Body of pancreas (tissue), 4 donors: ENCODE measurements around the gene TICAM1. TPM values are rescaled to one million over a fixed set of nuclear protein-coding genes. Genes with fewer than 3 reads are reported as not detected.

Source experiments
- ATAC-seq: fragments of 150-250 bp; one replicate; pipeline ENCODE4 v1.9.1; 2016
- DNase-seq, 4 donors: peaks; one replicate each; pipeline ENCODE4 v3.0.0-alpha.2; 2019
- H3K27ac ChIP-seq, 4 donors: fragments of 200-600 bp; sonication (generic); 1 replicate in 3 of 4; 2 replicates in 1 of 4; pipeline versions ENCODE4 v1.5.1 to v1.6.1; 2016 to 2019; ENCODE audit warnings: mild to moderate bottlenecking in 1 of 4, mixed read lengths in 1 of 4, moderate library complexity in 1 of 4
- H3K27me3 ChIP-seq, 2 donors: fragments of 200-600 bp; sonication (generic); one replicate each; pipeline ENCODE4 v1.6.0; 2016; ENCODE audit warnings: mild to moderate bottlenecking in 1 of 2
- H3K36me3 ChIP-seq, 2 donors: fragments of 200-600 bp; sonication (generic); replicated peaks in 1 of 2; 2 replicates each; pipeline ENCODE4 v1.5.1; 2016; ENCODE audit warnings: low read depth in 2 of 2; ENCODE audit not compliant: insufficient read depth in 1 of 2
- H3K4me1 ChIP-seq: fragments of 200-600 bp; sonication (generic); one replicate; pipeline ENCODE4 v1.6.0; 2016
- H3K4me3 ChIP-seq, 2 donors: fragments of 200-600 bp; sonication (generic); 1 replicate in 1 of 2; 2 replicates in 1 of 2; pipeline ENCODE4 v1.5.1; 2016 to 2019
- H3K9me3 ChIP-seq, 3 donors: fragments of 200-600 bp; sonication (generic); 1 replicate in 2 of 3; 2 replicates in 1 of 3; pipeline ENCODE4 v1.5.1; 2016
- POLR2A ChIP-seq, 3 donors: fragments of 450-650 bp; IDR thresholded peaks; one replicate each; pipeline ENCODE4 v1.6.1; 2016; ENCODE audit warnings: antibody characterized with exemption in 3 of 3, mild to moderate bottlenecking in 2 of 3
- WGBS, 2 donors: methylation state at CpG; one replicate each; pipeline ENCODE4 v1.1.5; 2017; 5-methylcytosine and 5-hydroxymethylcytosine counted together
- intact Hi-C: fragments of 100-400 bp; cut with DNase I; formaldehyde crosslinking; loops from one replicate; pipeline ENCODE4 v1.15.1; 2023
- total RNA-seq, 2 donors: library from RNA; depleted of rRNA; stranded (reverse); fragments of >200 nt; gene quantifications; one replicate each; pipeline ENCODE4 v1.1.0, GENCODE V29; 2016
- TF ChIP-seq, protein P1 (sequence below), 7 experiments: fragments of 450-650 bp in 4 of 7; fragments of 200-600 bp in 3 of 7; sonication (generic) in 3 of 7; IDR thresholded peaks; one replicate each; pipeline ENCODE4 v1.5.1; 2016 to 2019; ENCODE audit warnings: antibody characterized with exemption in 7 of 7

Gene TICAM1
- total RNA-seq, 2 donors from 2014 or later: 5.4 to 12.9 TPM

DNA sequence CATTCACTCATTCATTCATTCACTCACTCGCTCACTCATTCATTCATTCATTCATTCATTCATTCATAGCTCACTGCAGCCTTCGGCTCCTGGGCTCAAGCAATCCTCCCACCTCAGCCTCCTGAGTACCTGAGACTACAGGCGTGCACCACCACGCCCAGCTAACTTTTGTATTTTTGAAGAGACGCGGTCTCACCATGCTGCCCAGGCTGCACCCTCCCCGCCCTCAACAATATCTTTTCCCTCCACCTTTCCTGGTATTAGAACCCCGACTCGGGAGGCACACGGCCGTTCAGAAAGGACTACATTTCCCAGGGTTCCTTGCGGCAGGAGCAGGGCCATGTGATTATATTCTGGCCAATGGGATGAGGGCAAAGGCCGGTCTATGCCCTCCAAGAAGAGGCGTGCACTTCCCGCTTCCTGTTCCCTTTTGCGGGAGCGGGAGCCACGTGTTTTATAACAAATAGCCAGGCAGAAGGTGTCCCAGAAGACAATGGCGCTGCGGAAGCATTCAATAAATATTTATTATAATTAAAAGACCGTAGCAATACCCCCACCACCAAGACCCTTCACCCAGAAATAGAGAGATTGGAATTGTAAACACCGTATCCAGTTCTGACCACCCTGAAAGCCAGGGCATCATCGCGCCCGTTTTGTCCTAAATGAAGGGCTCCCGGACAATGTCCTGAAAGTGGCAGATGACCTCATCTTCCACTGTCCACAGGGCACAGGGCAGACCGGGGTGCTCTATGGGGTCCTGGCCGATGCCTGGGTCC lies 15.9 kb downstream of the TICAM1 start:
- intact Hi-C loops: loop anchor here (5.0 kb wide), 1 partner anchor 42 kb away; no protein-coding TSS in a partner anchor

GRCh38 chr19:4814625-4815425 lies 16.7 kb downstream of the TICAM1 start:
- TF ChIP-seq, protein P1, sequence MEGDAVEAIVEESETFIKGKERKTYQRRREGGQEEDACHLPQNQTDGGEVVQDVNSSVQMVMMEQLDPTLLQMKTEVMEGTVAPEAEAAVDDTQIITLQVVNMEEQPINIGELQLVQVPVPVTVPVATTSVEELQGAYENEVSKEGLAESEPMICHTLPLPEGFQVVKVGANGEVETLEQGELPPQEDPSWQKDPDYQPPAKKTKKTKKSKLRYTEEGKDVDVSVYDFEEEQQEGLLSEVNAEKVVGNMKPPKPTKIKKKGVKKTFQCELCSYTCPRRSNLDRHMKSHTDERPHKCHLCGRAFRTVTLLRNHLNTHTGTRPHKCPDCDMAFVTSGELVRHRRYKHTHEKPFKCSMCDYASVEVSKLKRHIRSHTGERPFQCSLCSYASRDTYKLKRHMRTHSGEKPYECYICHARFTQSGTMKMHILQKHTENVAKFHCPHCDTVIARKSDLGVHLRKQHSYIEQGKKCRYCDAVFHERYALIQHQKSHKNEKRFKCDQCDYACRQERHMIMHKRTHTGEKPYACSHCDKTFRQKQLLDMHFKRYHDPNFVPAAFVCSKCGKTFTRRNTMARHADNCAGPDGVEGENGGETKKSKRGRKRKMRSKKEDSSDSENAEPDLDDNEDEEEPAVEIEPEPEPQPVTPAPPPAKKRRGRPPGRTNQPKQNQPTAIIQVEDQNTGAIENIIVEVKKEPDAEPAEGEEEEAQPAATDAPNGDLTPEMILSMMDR (IDR thresholded peaks at IDR 0.05): no peak
- TF ChIP-seq POLR2A (IDR thresholded peaks at IDR 0.05): no peak
- intact Hi-C loops: loop anchor here (5.0 kb wide), 3 partner anchors 32 to 97 kb away; no protein-coding TSS in a partner anchor
- peaks cover 9% of the 10 kb centered on the region for H3K4me1 ChIP-seq
- H3K9me3 ChIP-seq: no peaks in the 10 kb centered on the region
- H3K4me3 ChIP-seq: no peak overlapping the region
- no peak overlapping the region for H3K27ac ChIP-seq
- no peaks in the 10 kb centered on the region for H3K27me3 ChIP-seq
- peaks cover 3 to 6% of the 10 kb centered on the region in 2 donors for H3K36me3 ChIP-seq
- no peak for ATAC-seq
- WGBS, 2 donors: 63 to 67% methylated on average over 7 of the region's 7 CpGs
- DNase-seq: no peak

More for the DNA sequence above, 15.9 kb downstream of the TICAM1 start:
- ATAC-seq (peak; percentile 94), DNase-seq (peak; percentile 89 to 94 (median 91))
- H3K27me3 ChIP-seq: no peaks in the 10 kb centered on the region
- H3K36me3 ChIP-seq: peaks cover 3 to 6% of the 10 kb centered on the region in 2 donors
- no peak overlapping the region for H3K4me3 ChIP-seq
- 30 to 35% methylated on average over 22 to 28 of the region's 28 CpGs for WGBS, 2 donors
- no peaks in the 10 kb centered on the region for H3K9me3 ChIP-seq
- H3K27ac ChIP-seq: peak overlapping the region in 2 of 4 donors; percentile 14 to 50
- TF ChIP-seq POLR2A (IDR thresholded peaks at IDR 0.05): no peak
- TF ChIP-seq, protein P1 (IDR thresholded peaks at IDR 0.05): no peak
- H3K4me1 ChIP-seq: peaks cover 9% of the 10 kb centered on the region

- ATAC-seq: peak; percentile 56
These were observed 20.0 kb downstream of the TICAM1 start for GRCh38 chr19:4811328-4812131.

DNA sequence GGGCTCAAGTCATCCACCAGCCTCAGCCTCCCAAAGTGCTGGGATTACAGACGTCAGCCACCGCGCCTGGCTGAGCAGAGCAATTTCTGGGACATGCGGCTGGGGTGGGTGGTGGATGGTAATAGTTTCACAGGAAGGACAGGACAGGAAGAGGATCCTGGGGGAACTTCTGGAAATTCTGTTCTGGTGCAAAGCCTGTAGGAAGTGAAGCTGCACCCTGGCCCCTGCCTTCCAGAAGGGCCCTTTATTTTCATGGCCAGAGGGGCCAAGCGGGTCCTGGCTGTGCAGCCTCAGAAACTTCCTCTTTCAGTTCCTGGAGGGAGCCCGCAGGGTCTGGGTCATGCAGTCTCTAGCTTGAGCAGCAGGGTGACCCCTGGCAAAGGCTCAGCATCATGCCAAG lies 24.3 kb downstream of the TICAM1 start:
- H3K27me3 ChIP-seq: no peaks in the 10 kb centered on the region
- no peaks in the 10 kb centered on the region for H3K36me3 ChIP-seq
- H3K27ac ChIP-seq: peak overlapping the region in 1 of 4 donors; percentile 60
- no peaks in the 10 kb centered on the region for H3K9me3 ChIP-seq
- no peaks in the 10 kb centered on the region for H3K4me1 ChIP-seq
- no peak for TF ChIP-seq POLR2A (IDR thresholded peaks at IDR 0.05)
- DNase-seq (peak in 1 of 4 donors; percentile 65), ATAC-seq (no peak)
- no peak overlapping the region for H3K4me3 ChIP-seq
- 70 to 100% methylated on average over 4 to 6 of the region's 6 CpGs for WGBS, 2 donors
- intact Hi-C loops: loop anchor here (5.0 kb wide), 1 partner anchor 225 kb away; no protein-coding TSS in a partner anchor

More at GRCh38 chr19:4811328-4812131, 20.0 kb downstream of the TICAM1 start:
- Histone ChIP-seq H3K4me1 (peaks cover 9% of the 10 kb centered on the region), H3K27ac (no peak overlapping the region), H3K36me3 (peaks cover 0 to under 1% of the 10 kb centered on the region in 2 donors), H3K9me3 (no peaks in the 10 kb centered on the region), H3K27me3 (no peaks in the 10 kb centered on the region), H3K4me3 (no peak overlapping the region)
- WGBS, 2 donors: 53 to 62% methylated on average over 12 of the region's 12 CpGs
- no peak for TF ChIP-seq POLR2A (IDR thresholded peaks at IDR 0.05)
- TF ChIP-seq, protein P1 (IDR thresholded peaks at IDR 0.05): peak; percentile 70 to 91 (median 77)
- intact Hi-C loops: loop anchor here (5.0 kb wide), 2 partner anchors 36 to 101 kb away; no protein-coding TSS in a partner anchor
- DNase-seq: peak; percentile 80 to 89 (median 86)
